HEK293T (cell line): Measurements from ENCODE around the gene CDH12.

Experiments used
- BHLHE40 ChIP-seq: fragments of 450-650 bp; IDR thresholded peaks from 2 replicates; pipeline ENCODE4 v1.6.1; 2016; ENCODE audit warnings: mild to moderate bottlenecking, moderate library complexity, borderline replicate concordance
- FOXK2 ChIP-seq: fragments of 450-650 bp; IDR thresholded peaks from 2 replicates; pipeline ENCODE4 v1.6.1; 2016; ENCODE audit warnings: mild to moderate bottlenecking
- HDGF ChIP-seq: fragments of 450-650 bp; IDR thresholded peaks from 2 replicates; pipeline ENCODE4 v1.6.1; 2017; ENCODE audit warnings: antibody characterized with exemption, borderline replicate concordance
- TARDBP ChIP-seq: fragments of 450-650 bp; IDR thresholded peaks from 2 replicates; pipeline ENCODE4 v1.6.1; 2016

GRCh38 chr5:22460189-22460588, 393.0 kb downstream of the CDH12 start:
- TF ChIP-seq BHLHE40 (no peak), FOXK2 (no peak), HDGF (no peak), TARDBP (no peak)
